NCI-H345 treated with DMSO at 0.1 percent for 48 hours (cell line): ENCODE results near the gene SRSF3.
"Not testable (repeated sequence)": the region's sequence is repeated elsewhere in the genome, so short reads cannot be mapped to it uniquely, and the experiment has no call there.

Experiments used
- DNase-seq: peaks from one replicate; lab custom pipeline; 2025; ENCODE audit not compliant: unreplicated experiment; lab: John Stamatoyannopoulos, UW

The SRSF3 gene

GRCh38 chr6:36604090-36605060, 10.2 kb downstream of the SRSF3 start:
- no peak for DNase-seq

- DNase-seq = no peak
Observed at GRCh38 chr6:36605143-36605542, 11.0 kb downstream of the SRSF3 start.

GRCh38 chr6:36605560-36606391, 11.6 kb downstream of the SRSF3 start:
- DNase-seq = no peak

- not testable (repeated sequence) for DNase-seq
Observed at GRCh38 chr6:36607305-36607682, 13.1 kb downstream of the SRSF3 start.

GRCh38 chr6:36607683-36608386, 13.7 kb downstream of the SRSF3 start:
- DNase-seq = no peak

GRCh38 chr6:36608788-36609563, 14.8 kb downstream of the SRSF3 start:
- DNase-seq = no peak

GRCh38 chr6:36609582-36609981, 15.4 kb downstream of the SRSF3 start:
- no peak for DNase-seq

GRCh38 chr6:36610041-36610955, 16.1 kb downstream of the SRSF3 start:
- DNase-seq = no peak

GRCh38 chr6:36610956-36611336, 16.8 kb downstream of the SRSF3 start:
- DNase-seq = no peak

GRCh38 chr6:36611679-36612078, 17.5 kb downstream of the SRSF3 start:
- not testable (repeated sequence) for DNase-seq

GRCh38 chr6:36612101-36612625, 18.0 kb downstream of the SRSF3 start:
- DNase-seq = no peak

GRCh38 chr6:36613200-36613995, 19.2 kb downstream of the SRSF3 start:
- no peak for DNase-seq

- no peak for DNase-seq
Observed at GRCh38 chr6:36615018-36615761, 21.0 kb downstream of the SRSF3 start.

- DNase-seq = no peak
Observed at GRCh38 chr6:36616893-36617521, 22.8 kb downstream of the SRSF3 start.

GRCh38 chr6:36618366-36619355, 24.5 kb downstream of the SRSF3 start:
- DNase-seq = no peak

GRCh38 chr6:36621371-36621855, 27.3 kb downstream of the SRSF3 start:
- DNase-seq = no peak
